ENCODE results near the gene SPINK9.

Gene SPINK9

GRCh38 chr5:148353634-148354033 is 18.3 kb downstream of the SPINK9 start:
- Histone ChIP-seq H3K9me2 (replicated peaks; ENCODE audit: low read depth, low read length) (no peaks in the 10 kb centered on the region), H3K9ac (ENCODE audit: low read depth, low read length, poor library complexity, severe bottlenecking) (no peak overlapping the region), H2AFZ (ENCODE audit: low read length) (no peak overlapping the region), H3K9me3 (ENCODE audit: insufficient read depth, low read depth, low read length) (no peaks in the 10 kb centered on the region), H3K4me2 (ENCODE audit: low read depth, low read length, poor library complexity, severe bottlenecking) (no peak overlapping the region), H3K27me3 (ENCODE audit: insufficient read depth, low read length, poor library complexity, severe bottlenecking) (no peaks in the 10 kb centered on the region), H3K36me3 (ENCODE audit: insufficient read depth, low read length) (no peaks in the 10 kb centered on the region), H3K4me1 (ENCODE audit: insufficient read depth, low read length, poor library complexity, severe bottlenecking) (no peaks in the 10 kb centered on the region), H3K79me2 (ENCODE audit: insufficient read depth, low read length) (no peaks in the 10 kb centered on the region), H3F3A (ENCODE audit: low read depth) (no peaks in the 10 kb centered on the region), H3K4me3 (ENCODE audit: low read length, poor library complexity, severe bottlenecking) (no peak overlapping the region), H4K20me1 (ENCODE audit: insufficient read depth, low read length, poor library complexity, severe bottlenecking) (no peaks in the 10 kb centered on the region)
- no peak for TF ChIP-seq CTCF (conservative IDR thresholded peaks at IDR 0.05; ENCODE audit: low read length)
- TF ChIP-seq EZH2phosphoT487 (IDR thresholded peaks at IDR 0.05; ENCODE audit: borderline replicate concordance) = no peak

- H2AFZ ChIP-seq (ENCODE audit: low read length) = no peak overlapping the region
- no peak overlapping the region for H3K4me3 ChIP-seq (ENCODE audit: low read length, poor library complexity, severe bottlenecking)
- no peaks in the 10 kb centered on the region for H3K9me2 ChIP-seq (replicated peaks; ENCODE audit: low read depth, low read length)
- H3K79me2 ChIP-seq (ENCODE audit: insufficient read depth, low read length) = no peaks in the 10 kb centered on the region
- H3K4me1 ChIP-seq (ENCODE audit: insufficient read depth, low read length, poor library complexity, severe bottlenecking) = no peaks in the 10 kb centered on the region
- H3K27me3 ChIP-seq (ENCODE audit: insufficient read depth, low read length, poor library complexity, severe bottlenecking) = peaks cover 12% of the 10 kb centered on the region
- TF ChIP-seq CTCF (conservative IDR thresholded peaks at IDR 0.05; ENCODE audit: low read length) = no peak
- no peak for TF ChIP-seq EZH2phosphoT487 (IDR thresholded peaks at IDR 0.05; ENCODE audit: borderline replicate concordance)
- H3F3A ChIP-seq (ENCODE audit: low read depth) = no peaks in the 10 kb centered on the region
- no peak overlapping the region for H3K9ac ChIP-seq (ENCODE audit: low read depth, low read length, poor library complexity, severe bottlenecking)
- no peaks in the 10 kb centered on the region for H4K20me1 ChIP-seq (ENCODE audit: insufficient read depth, low read length, poor library complexity, severe bottlenecking)
- no peaks in the 10 kb centered on the region for H3K36me3 ChIP-seq (ENCODE audit: insufficient read depth, low read length)
- no peaks in the 10 kb centered on the region for H3K9me3 ChIP-seq (ENCODE audit: insufficient read depth, low read depth, low read length)
- H3K4me2 ChIP-seq (ENCODE audit: low read depth, low read length, poor library complexity, severe bottlenecking) = no peak overlapping the region
These were observed 29.0 kb downstream of the SPINK9 start for GRCh38 chr5:148364343-148364742.

GRCh38 chr5:148368299-148368698 is 32.9 kb downstream of the SPINK9 start:
- Histone ChIP-seq H3K36me3 (ENCODE audit: insufficient read depth, low read length) (no peaks in the 10 kb centered on the region), H3K4me2 (ENCODE audit: low read depth, low read length, poor library complexity, severe bottlenecking) (no peak overlapping the region), H3K27me3 (ENCODE audit: insufficient read depth, low read length, poor library complexity, severe bottlenecking) (peaks cover 12% of the 10 kb centered on the region), H2AFZ (ENCODE audit: low read length) (no peak overlapping the region), H3K4me1 (ENCODE audit: insufficient read depth, low read length, poor library complexity, severe bottlenecking) (no peaks in the 10 kb centered on the region), H3F3A (ENCODE audit: low read depth) (no peaks in the 10 kb centered on the region), H3K4me3 (ENCODE audit: low read length, poor library complexity, severe bottlenecking) (no peak overlapping the region), H3K9me2 (replicated peaks; ENCODE audit: low read depth, low read length) (no peaks in the 10 kb centered on the region), H4K20me1 (ENCODE audit: insufficient read depth, low read length, poor library complexity, severe bottlenecking) (no peaks in the 10 kb centered on the region), H3K79me2 (ENCODE audit: insufficient read depth, low read length) (no peaks in the 10 kb centered on the region), H3K9me3 (ENCODE audit: insufficient read depth, low read depth, low read length) (no peaks in the 10 kb centered on the region), H3K9ac (ENCODE audit: low read depth, low read length, poor library complexity, severe bottlenecking) (no peak overlapping the region)
- TF ChIP-seq CTCF (conservative IDR thresholded peaks at IDR 0.05; ENCODE audit: low read length) (no peak), EZH2phosphoT487 (IDR thresholded peaks at IDR 0.05; ENCODE audit: borderline replicate concordance) (no peak)

All from Loucy (cell line).